Head of caudate nucleus (tissue), 42 donors: ENCODE results near the gene FAM83C.
"Not testable (repeated sequence)": the region's sequence is repeated elsewhere in the genome, so short reads cannot be mapped to it uniquely, and the experiment has no call there.

ENCODE experiments used
- DNase-seq, 42 donors: peaks; one replicate each; pipeline versions ENCODE4 v3.0.0 to v3.0.0-alpha.2; 2020 to 2021; ENCODE audit warnings: mixed read lengths in 7 of 42
- intact Hi-C: fragments of 100-400 bp; cut with DNase I; formaldehyde crosslinking; loops from one replicate; pipeline ENCODE4 v1.15.0; 2022

FAM83C gene

GRCh38 chr20:35319871-35320197 is 27.6 kb upstream of the FAM83C start:
- intact Hi-C loops: no loop called here
- DNase-seq: no peak

- intact Hi-C loops: no loop called here
- no peak for DNase-seq
Observed at GRCh38 chr20:35319192-35319870, 27.1 kb upstream of the FAM83C start.

GRCh38 chr20:35318502-35319157 is 26.4 kb upstream of the FAM83C start:
- no peak for DNase-seq
- intact Hi-C loops: no loop called here

GRCh38 chr20:35317416-35318210 is 25.4 kb upstream of the FAM83C start:
- DNase-seq: no peak
- intact Hi-C loops: no loop called here

- no peak for DNase-seq
- intact Hi-C loops: no loop called here
Observed at GRCh38 chr20:35316086-35316485, 23.9 kb upstream of the FAM83C start.

GRCh38 chr20:35315632-35316020 is 23.4 kb upstream of the FAM83C start:
- intact Hi-C loops: not testable (repeated sequence)

GRCh38 chr20:35314816-35315631 is 22.8 kb upstream of the FAM83C start:
- intact Hi-C loops: no loop called here
- DNase-seq: peak in 12 of 42 donors; percentile 18 to 69 (median 32)

More at GRCh38 chr20:35315632-35316020, 23.4 kb upstream of the FAM83C start:
- not testable (repeated sequence) for DNase-seq

- intact Hi-C loops: no loop called here
Observed at GRCh38 chr20:35312318-35312717, 20.1 kb upstream of the FAM83C start.

GRCh38 chr20:35311822-35312221 is 19.6 kb upstream of the FAM83C start:
- intact Hi-C loops: no loop called here
- DNase-seq: no peak

More at GRCh38 chr20:35312318-35312717, 20.1 kb upstream of the FAM83C start:
- no peak for DNase-seq

- intact Hi-C loops: no loop called here
- peak in 7 of 42 donors; percentile 11 to 57 (median 33) for DNase-seq
Observed at GRCh38 chr20:35311409-35311808, 19.2 kb upstream of the FAM83C start.

GRCh38 chr20:35307666-35308653 is 15.7 kb upstream of the FAM83C start:
- peak in 41 of 42 donors; percentile 55 to 89 (median 78) for DNase-seq

GRCh38 chr20:35306931-35307517 is 14.8 kb upstream of the FAM83C start:
- intact Hi-C loops: loop anchor here (10.0 kb wide), 1 partner anchor 138 kb away; no protein-coding TSS in a partner anchor
- peak in 38 of 42 donors; percentile 22 to 82 (median 54) for DNase-seq

More at GRCh38 chr20:35307666-35308653, 15.7 kb upstream of the FAM83C start:
- intact Hi-C loops: loop anchor here (10.0 kb wide), 1 partner anchor 137 kb away; no protein-coding TSS in a partner anchor

GRCh38 chr20:35305682-35306556 is 13.7 kb upstream of the FAM83C start:
- intact Hi-C loops: loop anchor here (10.0 kb wide), 1 partner anchor 139 kb away; no protein-coding TSS in a partner anchor
- DNase-seq: peak in 13 of 42 donors; percentile 15 to 74 (median 40)

GRCh38 chr20:35304956-35305355 is 12.7 kb upstream of the FAM83C start:
- intact Hi-C loops: loop anchor here (10.0 kb wide), 1 partner anchor 140 kb away; no protein-coding TSS in a partner anchor
- DNase-seq: no peak

- peak; percentile 56 to 92 (median 81) for DNase-seq
- intact Hi-C loops: loop anchor here (10.0 kb wide), 1 partner anchor 141 kb away; no protein-coding TSS in a partner anchor
Observed at GRCh38 chr20:35303735-35304491, 11.7 kb upstream of the FAM83C start.
